Memory B cell (primary cell): Measurements from ENCODE around the gene TNFAIP3.

Source experiments
- ATAC-seq: fragments of 150-1000 bp; cut with Tn5 transposase; 2 replicates; pipeline ENCODE4 v1.10.0; 2021; ENCODE audit warnings: low read depth, mild to moderate bottlenecking, moderate library complexity
- DNase-seq, 2 donors: peaks; one replicate each; pipeline ENCODE4 v3.0.0; 2022; ENCODE audit warnings: low spot score in 2 of 2
- H3K27ac Mint-ChIP-seq: one replicate; pipeline ENCODE4 v1.8.0; 2022; ENCODE audit warnings: mild to moderate bottlenecking, moderate library complexity, mixed read lengths
- H3K27me3 Mint-ChIP-seq: one replicate; pipeline ENCODE4 v1.8.0; 2022; ENCODE audit warnings: mixed read lengths
- H3K36me3 Mint-ChIP-seq: one replicate; pipeline ENCODE4 v1.8.0; 2022; ENCODE audit warnings: mild to moderate bottlenecking, mixed read lengths
- H3K4me1 Mint-ChIP-seq: one replicate; pipeline ENCODE4 v1.8.0; 2022; ENCODE audit warnings: mixed read lengths
- H3K4me3 Mint-ChIP-seq: one replicate; pipeline ENCODE4 v1.8.0; 2022; ENCODE audit warnings: mild to moderate bottlenecking, moderate library complexity, mixed read lengths
- H3K9me3 Mint-ChIP-seq: one replicate; pipeline ENCODE4 v1.8.0; 2022; ENCODE audit warnings: mixed read lengths

TNFAIP3 gene

DNA sequence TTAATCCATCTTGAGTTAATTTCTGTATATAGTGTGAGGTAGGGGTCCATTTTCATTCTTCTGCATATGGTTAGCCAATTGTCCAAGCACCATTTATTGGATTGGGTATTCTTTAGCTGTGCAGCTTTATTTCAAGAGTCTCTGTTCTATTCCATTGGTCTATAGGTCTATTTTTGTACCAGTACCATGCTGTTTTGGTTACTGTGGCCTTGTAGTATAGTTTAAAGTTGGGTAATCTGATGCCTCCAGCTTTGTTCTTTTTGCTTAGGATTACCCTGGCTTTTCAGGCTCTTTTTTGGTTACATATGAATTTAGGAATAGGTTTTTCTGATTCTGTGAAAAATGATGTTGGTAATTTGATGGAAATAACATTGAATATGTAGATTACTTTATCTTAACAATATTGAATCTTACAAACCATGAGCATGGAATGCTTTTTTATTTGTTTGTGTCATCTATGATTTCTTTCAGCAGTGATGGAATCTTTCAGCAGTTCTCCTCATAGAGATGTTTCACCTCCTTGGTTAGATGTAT, 47.0 kb downstream of the TNFAIP3 start:
- Mint-ChIP-seq H3K27ac (no peak overlapping the region), H3K27me3 (peaks cover 5% of the 10 kb centered on the region), H3K9me3 (peaks cover 3% of the 10 kb centered on the region), H3K36me3 (peaks cover 7% of the 10 kb centered on the region), H3K4me3 (no peak overlapping the region), H3K4me1 (peaks cover 28% of the 10 kb centered on the region)
- ATAC-seq (no peak), DNase-seq (no peak)

DNA sequence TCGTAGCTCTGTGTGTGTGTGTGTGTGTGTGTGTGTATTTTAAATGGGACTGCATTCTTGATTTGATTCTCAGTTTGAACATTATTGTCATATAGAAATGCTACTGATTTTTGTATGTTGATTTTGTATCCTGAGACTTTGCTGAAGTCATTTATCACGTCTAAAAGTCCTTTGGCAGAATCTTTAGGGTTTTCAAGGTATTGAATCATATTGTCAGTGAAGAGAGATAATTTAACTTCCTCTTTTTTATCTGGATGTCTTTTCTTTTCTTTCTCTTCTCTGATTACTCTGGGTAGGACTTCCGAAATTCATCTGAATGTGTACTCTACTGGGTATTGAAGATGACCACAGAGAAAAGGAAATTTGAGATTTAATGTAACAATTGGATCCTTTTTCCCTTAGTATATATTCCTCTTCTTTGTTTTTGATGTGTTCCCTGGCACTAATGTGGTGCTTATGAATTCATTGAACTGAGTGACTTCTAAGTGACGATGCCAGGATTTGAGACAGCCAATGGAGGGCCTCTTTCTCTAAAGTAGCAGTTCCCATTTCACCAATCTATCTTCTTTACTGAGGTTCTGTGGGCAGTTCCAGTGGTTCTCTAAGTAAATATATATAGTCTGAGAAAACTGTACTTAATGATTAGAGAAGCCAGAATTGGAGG, 47.6 kb downstream of the TNFAIP3 start:
- Mint-ChIP-seq H3K27ac (peak overlapping the region; percentile 10), H3K4me3 (no peak overlapping the region), H3K4me1 (peaks cover 22% of the 10 kb centered on the region), H3K9me3 (peaks cover 3% of the 10 kb centered on the region), H3K27me3 (peaks cover 1% of the 10 kb centered on the region), H3K36me3 (peaks cover 7% of the 10 kb centered on the region)
- ATAC-seq (peak; percentile 64), DNase-seq (no peak)

- Mint-ChIP-seq H3K4me1 (peaks cover 30% of the 10 kb centered on the region), H3K27ac (no peak overlapping the region), H3K9me3 (peaks cover 3% of the 10 kb centered on the region), H3K27me3 (peaks cover 1% of the 10 kb centered on the region), H3K36me3 (peaks cover 7% of the 10 kb centered on the region), H3K4me3 (no peak overlapping the region)
- DNase-seq = no peak
- ATAC-seq = no peak
These were observed 48.7 kb downstream of the TNFAIP3 start for GRCh38 chr6:137915790-137916189.

DNA sequence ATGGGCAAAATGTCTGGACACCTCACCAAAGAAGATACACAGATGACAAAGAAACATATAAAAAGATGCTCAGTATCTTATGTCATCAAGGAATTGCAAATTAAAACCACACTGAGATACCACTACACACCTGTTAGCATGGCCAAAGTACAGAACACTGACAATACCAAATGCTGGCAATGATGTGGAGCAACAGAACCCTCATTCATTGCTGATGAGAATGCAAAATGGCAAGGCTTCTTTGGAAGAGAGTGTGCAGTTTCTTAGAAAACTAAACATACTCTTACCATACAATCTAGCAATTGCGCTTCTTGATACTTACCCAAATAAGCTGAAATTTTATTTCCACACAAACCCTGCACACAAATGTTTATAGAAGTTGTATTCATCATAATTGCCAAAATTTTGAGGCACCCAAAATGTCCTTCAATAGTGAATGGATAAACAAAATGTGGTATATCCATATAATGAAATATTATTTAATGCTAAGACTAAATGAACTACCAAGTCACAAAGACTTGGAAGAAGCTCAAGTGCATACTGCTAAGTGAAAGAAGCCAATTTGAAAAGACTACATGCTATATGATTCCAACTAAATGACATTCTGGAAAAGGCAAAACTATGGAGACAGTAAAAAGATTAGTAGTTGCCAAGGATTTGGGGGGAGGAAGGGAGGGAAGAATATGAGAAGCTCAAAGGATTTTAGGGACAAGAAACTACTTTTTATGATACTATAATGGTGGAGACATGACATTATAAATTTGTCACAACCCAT, 50.7 kb downstream of the TNFAIP3 start:
- peaks cover 3% of the 10 kb centered on the region for H3K9me3 Mint-ChIP-seq
- H3K36me3 Mint-ChIP-seq = peaks cover 7% of the 10 kb centered on the region
- no peak overlapping the region for H3K4me3 Mint-ChIP-seq
- H3K4me1 Mint-ChIP-seq = peaks cover 26% of the 10 kb centered on the region
- DNase-seq = no peak
- no peak overlapping the region for H3K27ac Mint-ChIP-seq
- no peak for ATAC-seq
- H3K27me3 Mint-ChIP-seq = peaks cover 1% of the 10 kb centered on the region

DNA sequence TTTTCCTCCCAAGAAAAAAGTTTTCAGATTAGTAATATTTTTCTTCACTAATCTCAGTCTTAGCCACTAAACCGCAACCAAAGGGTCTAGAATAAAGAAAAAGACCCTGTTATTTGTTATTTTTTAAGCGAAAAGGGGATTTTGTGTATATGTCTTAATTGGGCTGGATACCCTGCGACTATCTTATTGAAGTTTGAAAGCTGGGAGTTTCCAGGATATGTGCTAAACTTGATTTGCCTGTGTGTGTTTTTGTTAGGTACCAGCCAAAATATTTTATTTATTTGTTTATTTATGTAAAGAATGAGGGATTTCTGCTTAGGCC, 52.4 kb downstream of the TNFAIP3 start:
- ATAC-seq (no peak), DNase-seq (no peak)
- Mint-ChIP-seq H3K27me3 (no peaks in the 10 kb centered on the region), H3K27ac (no peak overlapping the region), H3K36me3 (no peaks in the 10 kb centered on the region), H3K4me1 (peaks cover 23% of the 10 kb centered on the region), H3K9me3 (no peaks in the 10 kb centered on the region), H3K4me3 (no peak overlapping the region)

- ATAC-seq (peak; percentile 76), DNase-seq (no peak)
- no peaks in the 10 kb centered on the region for H3K9me3 Mint-ChIP-seq
- no peaks in the 10 kb centered on the region for H3K36me3 Mint-ChIP-seq
- no peaks in the 10 kb centered on the region for H3K27me3 Mint-ChIP-seq
- H3K27ac Mint-ChIP-seq = peak overlapping the region; percentile 26
- no peak overlapping the region for H3K4me3 Mint-ChIP-seq
- peaks cover 18% of the 10 kb centered on the region for H3K4me1 Mint-ChIP-seq
These were observed 53.0 kb downstream of the TNFAIP3 start for GRCh38 chr6:137919837-137920730.

- no peak overlapping the region for H3K4me3 Mint-ChIP-seq
- DNase-seq (no peak), ATAC-seq (peak; percentile 56)
- H3K9me3 Mint-ChIP-seq = no peaks in the 10 kb centered on the region
- H3K27ac Mint-ChIP-seq = peak overlapping the region; percentile 3
- no peaks in the 10 kb centered on the region for H3K27me3 Mint-ChIP-seq
- H3K36me3 Mint-ChIP-seq = no peaks in the 10 kb centered on the region
- peaks cover 28% of the 10 kb centered on the region for H3K4me1 Mint-ChIP-seq
These were observed 54.8 kb downstream of the TNFAIP3 start for GRCh38 chr6:137921823-137922222.

GRCh38 chr6:137923866-137924653, 57.0 kb downstream of the TNFAIP3 start:
- no peak overlapping the region for H3K4me3 Mint-ChIP-seq
- DNase-seq (no peak), ATAC-seq (no peak)
- no peaks in the 10 kb centered on the region for H3K36me3 Mint-ChIP-seq
- H3K27me3 Mint-ChIP-seq = no peaks in the 10 kb centered on the region
- H3K4me1 Mint-ChIP-seq = peaks cover 40% of the 10 kb centered on the region
- peak overlapping the region; percentile 46 for H3K27ac Mint-ChIP-seq
- H3K9me3 Mint-ChIP-seq = no peaks in the 10 kb centered on the region

- Mint-ChIP-seq H3K27ac (peak overlapping the region; percentile 60), H3K36me3 (no peaks in the 10 kb centered on the region), H3K4me3 (no peak overlapping the region), H3K27me3 (no peaks in the 10 kb centered on the region), H3K4me1 (peaks cover 35% of the 10 kb centered on the region), H3K9me3 (no peaks in the 10 kb centered on the region)
- DNase-seq (no peak), ATAC-seq (no peak)
These were observed 58.2 kb downstream of the TNFAIP3 start for GRCh38 chr6:137925141-137925698.

GRCh38 chr6:137926207-137926731, 59.2 kb downstream of the TNFAIP3 start:
- ATAC-seq (no peak), DNase-seq (no peak)
- H3K36me3 Mint-ChIP-seq = no peaks in the 10 kb centered on the region
- no peaks in the 10 kb centered on the region for H3K9me3 Mint-ChIP-seq
- no peak overlapping the region for H3K4me3 Mint-ChIP-seq
- H3K4me1 Mint-ChIP-seq = peaks cover 29% of the 10 kb centered on the region
- H3K27ac Mint-ChIP-seq = peak overlapping the region; percentile 60
- H3K27me3 Mint-ChIP-seq = no peaks in the 10 kb centered on the region

- peak overlapping the region; percentile 95 for H3K27ac Mint-ChIP-seq
- H3K4me3 Mint-ChIP-seq = no peak overlapping the region
- H3K27me3 Mint-ChIP-seq = no peaks in the 10 kb centered on the region
- ATAC-seq (no peak), DNase-seq (no peak)
- H3K36me3 Mint-ChIP-seq = no peaks in the 10 kb centered on the region
- peaks cover 25% of the 10 kb centered on the region for H3K4me1 Mint-ChIP-seq
- no peaks in the 10 kb centered on the region for H3K9me3 Mint-ChIP-seq
These were observed 59.9 kb downstream of the TNFAIP3 start for GRCh38 chr6:137926985-137927384.

GRCh38 chr6:137927777-137928218, 60.7 kb downstream of the TNFAIP3 start:
- peak; percentile 50 to 60 for DNase-seq
- Mint-ChIP-seq H3K4me3 (peak overlapping the region; percentile 74), H3K27me3 (no peaks in the 10 kb centered on the region), H3K9me3 (no peaks in the 10 kb centered on the region), H3K27ac (peak overlapping the region; percentile 95), H3K36me3 (no peaks in the 10 kb centered on the region), H3K4me1 (peaks cover 26% of the 10 kb centered on the region)
- ATAC-seq = peak; percentile 94

- DNase-seq (peak in 1 of 2 donors; percentile 15), ATAC-seq (peak; percentile 66)
- peak overlapping the region; percentile 74 for H3K4me3 Mint-ChIP-seq
- peak overlapping the region; percentile 95 for H3K27ac Mint-ChIP-seq
- peaks cover 26% of the 10 kb centered on the region for H3K4me1 Mint-ChIP-seq
- no peaks in the 10 kb centered on the region for H3K27me3 Mint-ChIP-seq
- no peaks in the 10 kb centered on the region for H3K9me3 Mint-ChIP-seq
- no peaks in the 10 kb centered on the region for H3K36me3 Mint-ChIP-seq
These were observed 61.2 kb downstream of the TNFAIP3 start for GRCh38 chr6:137928286-137928685.
